ENCODE results near the gene CPM. TPM values are rescaled to one million over a fixed set of nuclear protein-coding genes. Genes with fewer than 3 reads are reported as not detected.

CPM gene
- total and polyA plus RNA-seq, 2 donors (not counting 3 experiments of a cell fraction or from before 2014, with no cell fraction given) = not detected

DNA sequence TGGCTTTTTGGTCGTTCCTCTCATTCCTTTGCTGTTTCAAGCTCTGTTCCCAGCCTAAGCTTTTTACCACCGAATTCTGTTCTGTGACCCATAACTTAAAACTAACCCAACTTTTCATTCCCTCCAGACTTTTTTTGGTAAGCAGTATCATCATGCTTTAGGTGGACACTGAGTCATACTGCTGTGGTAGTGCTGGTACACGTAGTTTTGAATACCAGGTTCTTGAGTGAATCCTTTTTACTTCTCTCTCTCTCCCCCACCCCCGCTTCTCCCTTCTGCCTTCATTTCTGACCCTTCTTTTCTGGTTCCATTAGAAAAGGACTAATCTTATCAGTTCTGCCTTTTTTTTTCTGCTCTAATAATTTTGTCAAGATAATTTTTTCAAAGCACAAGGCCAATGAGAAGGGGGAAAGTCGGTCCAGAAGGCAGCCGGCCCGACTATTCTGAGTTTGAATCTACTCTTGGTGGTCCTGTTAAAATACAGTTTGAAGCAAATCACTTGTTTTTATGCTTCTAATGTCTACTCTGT lies 127.3 kb downstream of the CPM start:
- Histone ChIP-seq H3K27me3 (ENCODE audit: control insufficient read depth in 2 of 2, insufficient read depth in 2 of 2, low read length in 2 of 2) (no peaks in the 10 kb centered on the region), H3K79me2 (ENCODE audit: control insufficient read depth, insufficient read depth, low read length) (peaks cover 21% of the 10 kb centered on the region), H3K36me3 (ENCODE audit: control insufficient read depth in 2 of 2, extremely low read depth in 1 of 2, insufficient read depth in 2 of 2, low read length in 2 of 2) (peaks cover 0 to 6% of the 10 kb centered on the region in 2 experiments), H3K9ac (replicated peaks; ENCODE audit: extremely low read depth, insufficient read depth, low read length) (no peak overlapping the region), H3K9me1 (replicated peaks; ENCODE audit: control insufficient read depth, extremely low read depth, insufficient read depth, low read length) (no peaks in the 10 kb centered on the region), H3K9me3 (replicated peaks; ENCODE audit: control insufficient read depth, insufficient read depth, low read length) (no peaks in the 10 kb centered on the region), H3K4me2 (ENCODE audit: insufficient read depth, low read length) (no peak overlapping the region), H3K27ac (ENCODE audit: insufficient read depth, low read depth, low read length) (no peak overlapping the region), H2AFZ (ENCODE audit: low read depth, low read length) (no peak overlapping the region), H3K4me3 (replicated peaks in 1 of 3; ENCODE audit: insufficient read depth in 1 of 3, low read depth in 1 of 3, low read length in 3 of 3) (no peak overlapping the region), H3K4me1 (ENCODE audit: control insufficient read depth, extremely low read depth, insufficient read depth, low read length) (peaks cover 3% of the 10 kb centered on the region), H4K20me1 (replicated peaks; ENCODE audit: control insufficient read depth, extremely low read depth, insufficient read depth, low read length) (no peaks in the 10 kb centered on the region)
- ChIA-PET POLR2A (interaction anchor here (0.9 kb wide), 1 partner anchor 59 kb away, joined by 3 read pairs; the partner anchor contains the start of gene SLC35E3), CTCF (no interaction called here)
- no peak for TF ChIP-seq POLR2AphosphoS5 (IDR thresholded peaks at IDR 0.05; ENCODE audit: insufficient read depth, low read depth, low read length)
- TF ChIP-seq JUN (IDR thresholded peaks at IDR 0.05; ENCODE audit: borderline replicate concordance, insufficient read depth, insufficient read length, low read depth) = no peak
- no peak for TF ChIP-seq EZH2 (IDR thresholded peaks at IDR 0.05; ENCODE audit: borderline replicate concordance, low read depth, low read length, severe bottlenecking)
- TF ChIP-seq GATA2 (IDR thresholded peaks at IDR 0.05; ENCODE audit: insufficient read depth, insufficient read length, low read depth, low read length) = no peak
- no peak for DNase-seq (ENCODE audit: low read depth, low spot score)
- no peak for FAIRE-seq
- dilution Hi-C loops (cut with MboI; ENCODE audit: extremely low pct_ligation_motif_present, low sequenced_read_pairs) = no loop called here
- no TSS peak for BruUV-seq (replicated peaks)
- intact Hi-C loops (cut with micrococcal nuclease) = loop anchor here (5.0 to 10.0 kb wide), 4 partner anchors 193 to 581 kb away; partner anchors contain the start of genes IL26 and RAP1B

DNA sequence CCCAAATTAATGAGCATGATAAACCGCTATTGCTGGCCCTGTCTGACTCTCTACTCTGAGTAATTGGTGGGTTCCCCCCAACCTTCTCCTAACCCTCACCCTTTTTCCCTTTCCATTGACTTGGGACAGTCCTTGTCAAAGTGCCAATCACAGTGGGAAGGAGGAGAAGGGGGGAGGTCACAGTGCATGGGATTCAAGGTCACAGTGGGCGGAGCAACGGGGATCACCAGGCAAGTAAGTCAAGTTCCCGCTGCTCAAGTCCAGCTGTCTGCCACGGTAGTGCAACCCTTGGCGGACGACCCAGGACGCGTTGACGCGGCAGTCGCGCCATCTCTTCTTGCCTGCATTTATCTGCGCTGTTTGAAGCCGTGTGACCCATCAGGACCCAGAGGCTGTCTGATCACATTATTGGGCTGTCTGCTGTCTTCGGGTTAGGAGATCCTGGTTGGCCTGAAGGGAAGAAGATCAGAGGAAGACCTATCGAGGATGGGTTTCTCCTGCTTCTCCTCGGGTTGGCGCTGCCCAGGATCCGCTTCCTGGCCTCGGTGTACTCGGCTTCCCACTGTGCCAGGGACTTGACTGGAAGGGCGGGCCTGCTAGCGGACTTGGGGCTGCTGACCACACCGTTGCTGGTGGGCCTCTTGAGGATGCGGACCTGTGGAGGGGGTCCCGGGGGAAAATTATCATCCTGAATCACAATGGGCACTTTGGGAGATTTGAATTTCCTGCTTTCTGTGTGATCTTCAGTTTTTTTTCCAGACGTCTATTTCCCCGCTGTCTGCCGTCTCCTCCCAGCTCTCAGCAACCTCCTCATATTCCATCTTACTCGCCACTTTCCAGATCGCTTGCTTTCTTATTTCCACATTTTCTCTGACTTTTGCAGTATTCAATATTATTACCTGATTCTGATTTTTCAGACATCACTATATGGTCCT lies 128.0 kb downstream of the CPM start:
- TF ChIP-seq POLR2AphosphoS5 (IDR thresholded peaks at IDR 0.05; ENCODE audit: insufficient read depth, low read depth, low read length) (no peak), GATA2 (IDR thresholded peaks at IDR 0.05; ENCODE audit: insufficient read depth, insufficient read length, low read depth, low read length) (no peak), JUN (IDR thresholded peaks at IDR 0.05; ENCODE audit: borderline replicate concordance, insufficient read depth, insufficient read length, low read depth) (no peak), EZH2 (IDR thresholded peaks at IDR 0.05; ENCODE audit: borderline replicate concordance, low read depth, low read length, severe bottlenecking) (no peak), MYC (IDR thresholded peaks at IDR 0.05; ENCODE audit: low read depth, low read length) (no peak), FOS (IDR thresholded peaks at IDR 0.05; ENCODE audit: borderline replicate concordance, insufficient read depth, low read length) (no peak), POLR2A (IDR thresholded peaks at IDR 0.05; ENCODE audit: low read depth, low read length) (no peak)
- TF ChIP-seq, protein P1, sequence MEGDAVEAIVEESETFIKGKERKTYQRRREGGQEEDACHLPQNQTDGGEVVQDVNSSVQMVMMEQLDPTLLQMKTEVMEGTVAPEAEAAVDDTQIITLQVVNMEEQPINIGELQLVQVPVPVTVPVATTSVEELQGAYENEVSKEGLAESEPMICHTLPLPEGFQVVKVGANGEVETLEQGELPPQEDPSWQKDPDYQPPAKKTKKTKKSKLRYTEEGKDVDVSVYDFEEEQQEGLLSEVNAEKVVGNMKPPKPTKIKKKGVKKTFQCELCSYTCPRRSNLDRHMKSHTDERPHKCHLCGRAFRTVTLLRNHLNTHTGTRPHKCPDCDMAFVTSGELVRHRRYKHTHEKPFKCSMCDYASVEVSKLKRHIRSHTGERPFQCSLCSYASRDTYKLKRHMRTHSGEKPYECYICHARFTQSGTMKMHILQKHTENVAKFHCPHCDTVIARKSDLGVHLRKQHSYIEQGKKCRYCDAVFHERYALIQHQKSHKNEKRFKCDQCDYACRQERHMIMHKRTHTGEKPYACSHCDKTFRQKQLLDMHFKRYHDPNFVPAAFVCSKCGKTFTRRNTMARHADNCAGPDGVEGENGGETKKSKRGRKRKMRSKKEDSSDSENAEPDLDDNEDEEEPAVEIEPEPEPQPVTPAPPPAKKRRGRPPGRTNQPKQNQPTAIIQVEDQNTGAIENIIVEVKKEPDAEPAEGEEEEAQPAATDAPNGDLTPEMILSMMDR (IDR thresholded peaks at IDR 0.05; ENCODE audit: extremely low read depth in 1 of 2, insufficient read depth in 1 of 2, low read depth in 1 of 2, low read length in 2 of 2) = no peak
- TF ChIP-seq, protein P2, sequence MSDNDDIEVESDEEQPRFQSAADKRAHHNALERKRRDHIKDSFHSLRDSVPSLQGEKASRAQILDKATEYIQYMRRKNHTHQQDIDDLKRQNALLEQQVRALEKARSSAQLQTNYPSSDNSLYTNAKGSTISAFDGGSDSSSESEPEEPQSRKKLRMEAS (IDR thresholded peaks at IDR 0.05; ENCODE audit: insufficient read depth, insufficient read length) = no peak
- Histone ChIP-seq H2AFZ (ENCODE audit: low read depth, low read length) (no peak overlapping the region), H3K9ac (replicated peaks; ENCODE audit: extremely low read depth, insufficient read depth, low read length) (no peak overlapping the region), H3K36me3 (ENCODE audit: control insufficient read depth in 2 of 2, extremely low read depth in 1 of 2, insufficient read depth in 2 of 2, low read length in 2 of 2) (peaks cover 0 to 5% of the 10 kb centered on the region in 2 experiments), H3K4me3 (replicated peaks in 1 of 3; ENCODE audit: insufficient read depth in 1 of 3, low read depth in 1 of 3, low read length in 3 of 3) (no peak overlapping the region), H3K27ac (ENCODE audit: insufficient read depth, low read depth, low read length) (no peak overlapping the region), H3K9me1 (replicated peaks; ENCODE audit: control insufficient read depth, extremely low read depth, insufficient read depth, low read length) (no peaks in the 10 kb centered on the region), H3K4me1 (ENCODE audit: control insufficient read depth, extremely low read depth, insufficient read depth, low read length) (peaks cover 3% of the 10 kb centered on the region), H3K79me2 (ENCODE audit: control insufficient read depth, insufficient read depth, low read length) (peaks cover 15% of the 10 kb centered on the region), H3K4me2 (ENCODE audit: insufficient read depth, low read length) (no peak overlapping the region), H4K20me1 (replicated peaks; ENCODE audit: control insufficient read depth, extremely low read depth, insufficient read depth, low read length) (no peaks in the 10 kb centered on the region), H3K9me3 (replicated peaks; ENCODE audit: control insufficient read depth, insufficient read depth, low read length) (no peaks in the 10 kb centered on the region), H3K27me3 (ENCODE audit: control insufficient read depth in 2 of 2, insufficient read depth in 2 of 2, low read length in 2 of 2) (no peaks in the 10 kb centered on the region)
- no TSS peak for BruUV-seq (replicated peaks)
- intact Hi-C loops (cut with micrococcal nuclease) (loop anchor here (5.0 to 10.0 kb wide), 4 partner anchors 193 to 580 kb away; partner anchors contain the start of genes IL26 and RAP1B), dilution Hi-C loops (cut with MboI; ENCODE audit: extremely low pct_ligation_motif_present, low sequenced_read_pairs) (no loop called here)
- DNase-seq (ENCODE audit: low read depth, low spot score) (no peak), FAIRE-seq (no peak)
- ChIA-PET CTCF (no interaction called here), POLR2A (interaction anchor here (0.9 kb wide), 1 partner anchor 59 kb away, joined by 3 read pairs; the partner anchor contains the start of gene SLC35E3)
